CD4-positive, alpha-beta T cell (primary cell): ENCODE data around the gene TGM3. TPM values are rescaled to one million over a fixed set of nuclear protein-coding genes. Genes with fewer than 3 reads are reported as not detected.

ENCODE experiments used
- ATAC-seq: fragments of 200-7000 bp; cut with Tn5 transposase; one replicate; pipeline ENCODE4 v1.10.0; 2022; ENCODE audit warnings: mild to moderate bottlenecking; ENCODE audit not compliant: poor library complexity
- CTCF ChIA-PET: fragments of 350-600 bp; sonication (Branson Sonifier 250); formaldehyde crosslinking; loops from one replicate; lab custom pipeline; 2021; ENCODE audit warnings: antibody characterized with exemption, inconsistent platforms; lab: Charles Lee
- POLR2A ChIA-PET: fragments of 350-600 bp; sonication (Branson Sonifier 250); formaldehyde crosslinking; loops from one replicate; lab custom pipeline; 2021; ENCODE audit warnings: antibody characterized with exemption, inconsistent platforms; lab: Charles Lee
- DNase-seq, 14 experiments: peaks; one replicate each; pipeline ENCODE4 v3.0.0-alpha.2; 2013 to 2020; ENCODE audit warnings: mixed read lengths in 2 of 14
- H3K27ac ChIP-seq, 2 donors: one replicate each; pipeline versions ENCODE4 v1.5.1 to v1.7.0; 2013; ENCODE audit warnings: low read length in 2 of 2, low read depth in 1 of 2, mild to moderate bottlenecking in 1 of 2
- H3K27me3 ChIP-seq, 2 experiments: 1 replicate in 1 of 2; 2 replicates in 1 of 2; pipeline versions ENCODE4 v1.6.1 to v1.7.0; 2013; ENCODE audit warnings: low read length in 2 of 2, control low read depth in 1 of 2, mild to moderate bottlenecking in 1 of 2, moderate library complexity in 1 of 2; ENCODE audit not compliant: insufficient read depth in 2 of 2, control insufficient read depth in 1 of 2
- H3K36me3 ChIP-seq: one replicate; pipeline ENCODE4 v1.6.1; 2013; ENCODE audit warnings: low read length, control low read depth; ENCODE audit not compliant: insufficient read depth
- H3K4me1 ChIP-seq: one replicate; pipeline ENCODE4 v1.6.1; 2013; ENCODE audit warnings: low read length, control low read depth; ENCODE audit not compliant: insufficient read depth
- H3K4me3 ChIP-seq: one replicate; pipeline ENCODE4 v1.5.1; 2013; ENCODE audit warnings: mild to moderate bottlenecking, low read length, moderate library complexity
- H3K9me3 ChIP-seq, 2 experiments: 1 replicate in 1 of 2; 2 replicates in 1 of 2; pipeline versions ENCODE4 v1.6.1 to v1.7.0; 2013; ENCODE audit warnings: low read length in 2 of 2, mild to moderate bottlenecking in 2 of 2, control low read depth in 1 of 2, moderate library complexity in 1 of 2; ENCODE audit not compliant: control insufficient read depth in 1 of 2, insufficient read depth in 1 of 2
- H3K27ac Mint-ChIP-seq: one replicate; pipeline ENCODE4 v1.8.0; 2020; ENCODE audit warnings: mixed read lengths
- H3K27me3 Mint-ChIP-seq: one replicate; pipeline ENCODE4 v1.8.0; 2021; ENCODE audit warnings: mixed read lengths
- H3K36me3 Mint-ChIP-seq: one replicate; pipeline ENCODE4 v1.8.0; 2021; ENCODE audit warnings: low read depth, mixed read lengths
- H3K4me1 Mint-ChIP-seq: one replicate; pipeline ENCODE4 v1.8.0; 2021; ENCODE audit warnings: low read depth, mixed read lengths
- H3K4me3 Mint-ChIP-seq: one replicate; pipeline ENCODE4 v1.8.0; 2020; ENCODE audit warnings: mild to moderate bottlenecking, mixed read lengths
- H3K9me3 Mint-ChIP-seq: one replicate; pipeline ENCODE4 v1.8.0; 2020; ENCODE audit warnings: mixed read lengths
- CTCF ChIP-seq: fragments of 200-600 bp; IDR thresholded peaks from one replicate; pipeline ENCODE4 v1.8.0; 2022; ENCODE audit warnings: antibody characterized with exemption, mild to moderate bottlenecking
- intact Hi-C, 2 experiments: fragments of 100-400 bp; cut with DNase I in 1 of 2; cut with micrococcal nuclease in 1 of 2; formaldehyde crosslinking; loops; one replicate each; pipeline versions ENCODE4 v1.15.1 to v1.9.0; 2023 to 2025; cut with DNase I, micrococcal nuclease
- total RNA-seq, 174 experiments: library from RNA in 2 of 174; stranded (reverse) in 2 of 174; gene quantifications; one replicate each; pipeline ENCODE4 v1.2.3 and lab custom pipeline; 2021 to 2026

The TGM3 gene
- total RNA-seq, 2 experiments from 2014 or later, result not detected

- no peak for ATAC-seq
- Mint-ChIP-seq H3K27me3 (peaks cover 23% of the 10 kb centered on the region), H3K4me1 (no peaks in the 10 kb centered on the region), H3K27ac (no peak overlapping the region), H3K9me3 (no peaks in the 10 kb centered on the region), H3K36me3 (no peaks in the 10 kb centered on the region), H3K4me3 (no peak overlapping the region)
- ChIA-PET CTCF (no interaction called here), POLR2A (no interaction called here)
- intact Hi-C loops, result no loop called here
- H3K27ac ChIP-seq, result no peak overlapping the region
- DNase-seq, result no peak
- H3K27me3 ChIP-seq, result peaks cover 0 to 6% of the 10 kb centered on the region in 2 experiments
- no peak for TF ChIP-seq CTCF
- H3K36me3 ChIP-seq, result no peaks in the 10 kb centered on the region
- no peaks in the 10 kb centered on the region for H3K4me1 ChIP-seq
- H3K9me3 ChIP-seq, result no peaks in the 10 kb centered on the region
- H3K4me3 ChIP-seq, result no peak overlapping the region
These were observed 19.8 kb upstream of the TGM3 start for GRCh38 chr20:2276015-2276414.

GRCh38 chr20:2279253-2279779 is 16.5 kb upstream of the TGM3 start:
- ChIA-PET POLR2A (interaction anchor here (0.9 kb wide), 1 partner anchor 72 kb away, joined by 3 read pairs; no protein-coding TSS in a partner anchor), CTCF (no interaction called here)
- Mint-ChIP-seq H3K4me3 (no peak overlapping the region), H3K27me3 (peaks cover 19% of the 10 kb centered on the region), H3K36me3 (no peaks in the 10 kb centered on the region), H3K27ac (no peak overlapping the region), H3K4me1 (no peaks in the 10 kb centered on the region), H3K9me3 (no peaks in the 10 kb centered on the region)
- no peaks in the 10 kb centered on the region for H3K4me1 ChIP-seq
- H3K27ac ChIP-seq, result no peak overlapping the region
- no peak overlapping the region for H3K4me3 ChIP-seq
- no peaks in the 10 kb centered on the region for H3K36me3 ChIP-seq
- TF ChIP-seq CTCF, result no peak
- peaks cover 0 to 6% of the 10 kb centered on the region in 2 experiments for H3K27me3 ChIP-seq
- intact Hi-C loops, result no loop called here
- ATAC-seq (no peak), DNase-seq (no peak)
- H3K9me3 ChIP-seq, result no peaks in the 10 kb centered on the region

- no peaks in the 10 kb centered on the region for H3K9me3 Mint-ChIP-seq
- Histone ChIP-seq H3K4me3 (no peak overlapping the region), H3K4me1 (no peaks in the 10 kb centered on the region), H3K27me3 (peaks cover 0 to 6% of the 10 kb centered on the region in 2 experiments), H3K9me3 (no peaks in the 10 kb centered on the region), H3K27ac (no peak overlapping the region), H3K36me3 (no peaks in the 10 kb centered on the region)
- ChIA-PET POLR2A (interaction anchor here (0.9 kb wide), 1 partner anchor 73 kb away, joined by 3 read pairs; no protein-coding TSS in a partner anchor), CTCF (no interaction called here)
- DNase-seq (no peak), ATAC-seq (no peak)
- H3K27me3 Mint-ChIP-seq, result peaks cover 19% of the 10 kb centered on the region
- no peaks in the 10 kb centered on the region for H3K36me3 Mint-ChIP-seq
- no peak overlapping the region for H3K4me3 Mint-ChIP-seq
- no peak overlapping the region for H3K27ac Mint-ChIP-seq
- intact Hi-C loops, result no loop called here
- no peaks in the 10 kb centered on the region for H3K4me1 Mint-ChIP-seq
- no peak for TF ChIP-seq CTCF
These were observed 15.7 kb upstream of the TGM3 start for GRCh38 chr20:2280082-2280481.
